Right lobe of liver (tissue), 6 donors: ENCODE results near the gene SPIRE2. TPM values are rescaled to one million over a fixed set of nuclear protein-coding genes. Genes with fewer than 3 reads are reported as not detected.

Experiments
- ATAC-seq, 4 donors: fragments of 200-7000 bp; cut with Tn5 transposase; one replicate each; pipeline ENCODE4 v1.9.1; 2020; ENCODE audit warnings: mild to moderate bottlenecking in 4 of 4, moderate library complexity in 4 of 4
- DNase-seq, 3 donors: peaks; one replicate each; pipeline ENCODE4 v3.0.0-alpha.2; 2020
- H3K27ac ChIP-seq, 3 donors: fragments of 200-600 bp; one replicate each; pipeline ENCODE4 v1.8.0; 2022
- H3K27me3 ChIP-seq, 2 donors: fragments of 200-600 bp; one replicate each; pipeline ENCODE4 v1.8.0; 2022
- H3K36me3 ChIP-seq, 4 donors: fragments of 200-600 bp; sonication (generic) in 1 of 4; one replicate each; pipeline versions ENCODE4 v1.5.1 to v1.8.0; 2017 to 2022; ENCODE audit warnings: control low read depth in 1 of 4
- H3K4me1 ChIP-seq, 4 donors: fragments of 200-600 bp; sonication (generic) in 1 of 4; one replicate each; pipeline versions ENCODE4 v1.5.1 to v1.8.0; 2017 to 2022; ENCODE audit warnings: control low read depth in 1 of 4
- H3K4me3 ChIP-seq, 3 donors: fragments of 200-600 bp; one replicate each; pipeline ENCODE4 v1.8.0; 2022
- H3K9me3 ChIP-seq, 4 donors: fragments of 200-600 bp; sonication (generic) in 1 of 4; one replicate each; pipeline versions ENCODE4 v1.5.1 to v1.8.0; 2017 to 2022; ENCODE audit warnings: control low read depth in 1 of 4
- POLR2A ChIP-seq: fragments of 450-650 bp; IDR thresholded peaks from one replicate; pipeline ENCODE4 v1.6.1; 2017; ENCODE audit warnings: antibody characterized with exemption, mild to moderate bottlenecking
- WGBS: methylation state at CpG from one replicate; pipeline ENCODE4 v1.1.6; 2018; ENCODE audit warnings: low coverage, low lambda C conversion rate; ENCODE audit not compliant: insufficient coverage; ENCODE audit errors: missing lambda C conversion rate; 5-methylcytosine and 5-hydroxymethylcytosine counted together
- intact Hi-C, 2 donors: fragments of 100-400 bp; cut with DNase I; formaldehyde crosslinking; loops; one replicate each; pipeline versions ENCODE4 v1.11.2 to v1.14.1; 2022
- total RNA-seq, 6 experiments: library from RNA; depleted of rRNA in 2 of 6; stranded (reverse); fragments of >200 nt in 2 of 6; fragmentation: NEBNext Ultra II Directional in 3 of 6; extraction: Animal tissue kit (Norgen Biotek cat#: 25700) in 3 of 6; gene quantifications; one replicate each; pipeline versions ENCODE4 v1.1.0 to v1.2.4, GENCODE V29; 2016 to 2023
- TF ChIP-seq, protein P1 (sequence below), 4 donors: fragments of 200-600 bp in 3 of 4; fragments of 450-650 bp in 1 of 4; IDR thresholded peaks; one replicate each; pipeline versions ENCODE4 v1.5.1 to v1.8.0; 2016 to 2022; ENCODE audit warnings: antibody characterized with exemption in 4 of 4, mild to moderate bottlenecking in 2 of 4
- donor health status: DM: no; HTN: yes; CAD: no.
- donor health status: DM: no; HTN: no; CAD: no.
- donor health status: DM: no; HTN: no; CAD: no.
- donor health status: DM: no; HTN: yes; CAD: no.
- donor health status: DM: no; HTN: yes; CAD: no.

SPIRE2 gene
- total RNA-seq, 6 experiments from 2014 or later, result 4.8 to 7.8 (median 6.1) TPM

DNA sequence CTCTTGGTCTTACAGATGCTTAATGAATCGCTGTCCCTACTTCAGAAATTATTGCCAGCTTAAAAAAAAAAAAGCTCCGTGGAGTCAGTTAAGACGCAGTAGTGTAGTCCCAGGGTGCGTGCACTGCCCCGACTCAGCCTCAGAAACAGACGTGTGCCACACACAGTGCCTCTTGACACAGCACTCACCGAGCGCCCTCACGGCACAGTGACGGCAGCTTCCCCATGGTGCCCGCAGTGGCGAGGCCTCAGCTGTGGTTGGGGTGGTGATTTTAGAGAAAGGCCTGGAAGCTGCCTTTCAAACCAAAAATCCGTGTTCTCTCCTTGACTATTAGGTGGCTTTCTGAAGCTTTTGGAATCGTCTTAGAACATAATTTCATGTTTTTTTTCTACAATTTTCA lies 59.0 kb downstream of the SPIRE2 start:
- no peak for DNase-seq
- TF ChIP-seq POLR2A, result no peak
- TF ChIP-seq, protein P1, sequence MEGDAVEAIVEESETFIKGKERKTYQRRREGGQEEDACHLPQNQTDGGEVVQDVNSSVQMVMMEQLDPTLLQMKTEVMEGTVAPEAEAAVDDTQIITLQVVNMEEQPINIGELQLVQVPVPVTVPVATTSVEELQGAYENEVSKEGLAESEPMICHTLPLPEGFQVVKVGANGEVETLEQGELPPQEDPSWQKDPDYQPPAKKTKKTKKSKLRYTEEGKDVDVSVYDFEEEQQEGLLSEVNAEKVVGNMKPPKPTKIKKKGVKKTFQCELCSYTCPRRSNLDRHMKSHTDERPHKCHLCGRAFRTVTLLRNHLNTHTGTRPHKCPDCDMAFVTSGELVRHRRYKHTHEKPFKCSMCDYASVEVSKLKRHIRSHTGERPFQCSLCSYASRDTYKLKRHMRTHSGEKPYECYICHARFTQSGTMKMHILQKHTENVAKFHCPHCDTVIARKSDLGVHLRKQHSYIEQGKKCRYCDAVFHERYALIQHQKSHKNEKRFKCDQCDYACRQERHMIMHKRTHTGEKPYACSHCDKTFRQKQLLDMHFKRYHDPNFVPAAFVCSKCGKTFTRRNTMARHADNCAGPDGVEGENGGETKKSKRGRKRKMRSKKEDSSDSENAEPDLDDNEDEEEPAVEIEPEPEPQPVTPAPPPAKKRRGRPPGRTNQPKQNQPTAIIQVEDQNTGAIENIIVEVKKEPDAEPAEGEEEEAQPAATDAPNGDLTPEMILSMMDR (IDR thresholded peaks at IDR 0.05), result no peak
- intact Hi-C loops, result no loop called here
- WGBS, result 92% methylated on average over 8 of the region's 14 CpGs
- ATAC-seq, result no peak
- Histone ChIP-seq H3K4me3 (no peak overlapping the region), H3K4me1 (no peaks in the 10 kb centered on the region), H3K36me3 (peaks cover 7 to 92% (median 49%) of the 10 kb centered on the region in 4 donors), H3K9me3 (no peaks in the 10 kb centered on the region), H3K27ac (no peak overlapping the region), H3K27me3 (no peaks in the 10 kb centered on the region)

DNA sequence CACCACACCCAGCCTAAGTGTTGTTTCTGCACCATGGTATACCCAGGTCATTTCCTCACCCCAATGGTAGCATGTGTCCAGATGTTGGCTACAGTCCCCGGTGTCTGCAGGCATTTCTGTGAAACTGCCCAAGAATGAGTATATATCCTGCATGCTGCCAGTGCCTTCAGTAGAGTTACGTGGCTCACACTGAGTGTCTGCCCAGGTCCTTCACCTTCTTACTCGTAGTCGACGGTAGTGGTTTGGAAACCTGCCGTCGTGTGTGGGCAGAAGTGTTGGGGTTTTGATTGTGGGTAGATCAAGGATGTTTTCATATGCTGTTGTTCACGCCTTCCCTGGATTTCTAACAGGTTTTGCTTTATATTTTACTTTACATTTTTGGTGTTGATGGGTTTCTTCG lies 61.9 kb downstream of the SPIRE2 start:
- no peak overlapping the region for H3K27ac ChIP-seq
- H3K9me3 ChIP-seq, result no peaks in the 10 kb centered on the region
- no peak overlapping the region for H3K4me3 ChIP-seq
- no peak for ATAC-seq
- no peaks in the 10 kb centered on the region for H3K4me1 ChIP-seq
- intact Hi-C loops, result no loop called here
- DNase-seq, result no peak
- no peaks in the 10 kb centered on the region for H3K27me3 ChIP-seq
- TF ChIP-seq, protein P1 (IDR thresholded peaks at IDR 0.05), result no peak
- no peak for TF ChIP-seq POLR2A
- peaks cover 0 to 92% (median 42%) of the 10 kb centered on the region in 4 donors for H3K36me3 ChIP-seq
- WGBS, result 81% methylated on average over 4 of the region's 9 CpGs

DNA sequence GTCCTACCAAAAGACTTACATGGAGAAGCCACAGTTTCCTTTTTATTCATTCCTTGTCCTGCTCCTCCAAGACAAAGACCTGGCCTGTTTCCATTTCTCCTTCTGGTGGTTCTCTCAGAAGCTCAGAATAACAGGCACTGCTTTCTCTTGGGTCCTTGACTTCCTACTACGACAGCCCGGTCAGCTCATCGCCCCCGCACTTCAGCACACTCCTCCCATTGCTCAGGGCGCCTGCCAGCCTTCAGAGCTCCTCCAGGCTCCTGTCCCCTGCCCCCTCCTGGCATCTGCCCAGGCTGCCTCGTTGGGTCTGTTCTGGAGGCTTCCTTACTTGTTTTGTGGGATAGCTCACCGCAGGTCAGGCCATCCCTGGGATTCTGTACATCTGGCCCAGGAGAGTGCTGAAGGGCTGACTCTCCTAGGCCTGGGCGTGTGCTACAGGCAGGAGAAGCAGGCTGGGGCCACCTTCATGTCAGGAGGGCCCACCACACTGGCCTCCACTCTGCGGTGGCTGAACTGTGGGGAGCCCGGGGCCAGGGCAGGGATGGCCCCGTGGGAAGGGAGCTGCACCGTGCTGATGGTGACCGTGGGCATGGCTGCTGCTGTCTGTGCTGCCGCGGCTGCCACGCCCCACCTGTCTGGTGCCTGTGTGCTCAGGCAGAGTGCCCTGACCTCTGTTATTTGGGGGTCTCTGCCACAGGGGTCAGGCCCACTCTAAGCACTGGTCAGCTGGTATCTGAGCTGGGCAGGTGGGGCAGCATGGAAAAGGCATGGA lies 62.8 kb downstream of the SPIRE2 start:
- Histone ChIP-seq H3K4me1 (no peaks in the 10 kb centered on the region), H3K4me3 (no peak overlapping the region), H3K36me3 (peaks cover 0 to 92% (median 40%) of the 10 kb centered on the region in 4 donors), H3K27ac (no peak overlapping the region), H3K27me3 (no peaks in the 10 kb centered on the region), H3K9me3 (no peaks in the 10 kb centered on the region)
- intact Hi-C loops, result no loop called here
- ATAC-seq (peak in 1 of 4 donors; percentile 15), DNase-seq (no peak)
- no peak for TF ChIP-seq POLR2A
- TF ChIP-seq, protein P1 (IDR thresholded peaks at IDR 0.05), result no peak
- WGBS, result 71% methylated on average over 6 of the region's 16 CpGs

DNA sequence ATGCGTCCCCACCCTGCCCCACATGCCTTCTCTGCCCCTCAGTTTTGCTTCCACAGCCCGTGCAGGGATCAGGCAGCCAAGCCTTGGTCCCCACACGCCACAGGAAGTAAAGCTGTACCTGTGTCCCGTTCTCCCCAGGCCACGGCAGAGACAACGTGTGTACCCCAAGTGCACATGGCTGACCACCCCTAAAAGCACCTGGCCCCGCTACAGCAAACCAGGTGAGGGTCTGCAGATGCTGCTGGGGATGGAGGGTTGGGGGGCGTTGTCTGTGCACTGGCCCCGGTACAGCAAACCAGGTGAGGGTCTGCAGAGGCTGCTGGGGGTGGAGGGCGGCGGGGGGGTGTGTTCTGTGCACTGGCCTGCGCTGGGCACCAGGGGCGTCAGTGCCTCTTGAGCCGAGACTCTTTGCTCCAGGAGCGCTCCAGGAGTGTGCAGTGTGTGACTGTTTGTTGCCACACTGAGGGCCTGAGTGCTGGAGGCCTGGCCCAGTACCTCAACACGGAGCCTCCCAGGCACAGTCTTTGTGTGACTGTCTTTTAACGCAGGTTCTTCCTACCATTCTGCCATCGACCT lies 63.9 kb downstream of the SPIRE2 start:
- Histone ChIP-seq H3K27ac (no peak overlapping the region), H3K4me1 (no peaks in the 10 kb centered on the region), H3K27me3 (no peaks in the 10 kb centered on the region), H3K9me3 (no peaks in the 10 kb centered on the region), H3K36me3 (peaks cover 0 to 92% (median 36%) of the 10 kb centered on the region in 4 donors), H3K4me3 (no peak overlapping the region)
- 90% methylated on average over 10 of the region's 18 CpGs for WGBS
- ATAC-seq (no peak), DNase-seq (no peak)
- no peak for TF ChIP-seq POLR2A
- TF ChIP-seq, protein P1 (IDR thresholded peaks at IDR 0.05), result no peak
- intact Hi-C loops, result no loop called here
